Superior temporal gyrus (tissue), 1 donor: ENCODE data around the gene SENP1.

Experiments used
- DNase-seq: peaks from one replicate; pipeline ENCODE4 v3.0.0-alpha.2; 2016; ENCODE audit errors: extremely low spot score

Gene SENP1

DNA sequence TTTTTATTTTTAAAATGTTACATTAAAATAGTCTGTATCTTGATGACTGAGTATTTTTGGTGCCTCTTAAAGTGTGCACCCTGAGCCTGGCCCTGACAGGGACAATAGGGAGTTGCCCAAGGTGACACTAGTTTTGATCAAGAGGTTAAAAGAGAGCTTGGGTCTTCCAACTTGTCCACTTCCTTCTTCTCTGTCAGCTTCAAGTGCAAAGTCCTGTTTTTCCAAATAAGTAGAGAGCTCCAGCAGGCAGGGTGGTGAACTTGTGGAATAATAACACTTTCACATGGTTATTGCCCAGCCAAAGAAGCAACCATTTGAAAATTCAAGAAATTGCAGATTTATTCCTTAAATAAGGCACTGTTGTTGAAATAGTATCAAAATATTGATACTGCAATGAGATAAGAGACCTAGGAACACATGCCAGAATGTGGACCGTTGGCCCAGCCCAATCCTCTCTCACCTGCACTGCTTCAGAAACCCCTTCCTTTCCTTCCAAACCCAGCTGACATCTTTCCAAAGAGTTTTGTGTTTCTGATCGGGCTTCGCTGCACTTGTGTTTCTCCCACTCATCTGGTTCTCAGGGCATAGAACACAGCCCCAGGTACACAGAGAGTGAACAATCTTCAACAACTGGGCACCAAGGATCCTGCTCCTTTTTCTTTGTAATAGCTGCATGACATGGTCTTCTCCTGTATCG is 87.8 kb downstream of the SENP1 start:
- no peak for DNase-seq

DNA sequence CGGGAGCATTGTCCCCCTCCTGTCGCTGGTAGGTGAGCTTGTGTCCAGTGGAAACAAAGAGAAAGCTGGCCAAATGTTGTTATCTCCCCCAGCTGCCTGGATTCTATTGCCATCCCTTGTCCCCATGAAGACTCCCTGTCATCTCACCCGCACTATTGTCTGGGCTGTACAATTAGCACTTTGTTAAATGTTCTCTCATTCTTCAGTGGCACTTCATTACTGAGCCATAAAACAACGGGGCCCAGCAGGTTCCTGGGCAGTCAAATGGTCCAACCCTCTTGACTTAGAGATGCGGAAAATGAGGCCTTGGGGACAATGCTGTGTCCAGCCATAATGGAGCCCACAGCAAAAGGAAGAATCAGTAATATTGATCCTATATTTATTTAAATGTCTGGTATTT is 88.4 kb downstream of the SENP1 start:
- DNase-seq = peak; percentile 81

- no peak for DNase-seq
These were observed 89.4 kb downstream of the SENP1 start for GRCh38 chr12:48016373-48017020.

DNA sequence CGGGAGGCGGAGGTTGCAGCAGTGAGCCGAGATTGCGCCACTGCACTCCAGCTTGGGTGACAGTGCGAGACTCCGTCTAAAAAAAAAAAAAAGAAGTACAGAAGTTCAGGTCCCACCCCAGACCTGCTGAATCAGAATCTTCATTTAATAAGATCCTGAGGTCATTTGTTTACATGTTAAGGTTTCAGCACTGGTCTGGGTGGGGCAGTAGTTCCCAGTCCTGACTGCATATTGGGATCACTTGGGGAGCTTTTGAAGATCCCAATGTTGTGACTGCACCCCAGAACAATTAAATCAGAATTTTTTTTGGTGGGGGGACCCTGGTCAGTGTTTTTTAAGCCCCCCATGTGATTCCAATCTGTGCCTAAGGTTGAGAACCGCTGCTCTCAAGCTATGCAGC is 89.9 kb downstream of the SENP1 start:
- DNase-seq = no peak

DNA sequence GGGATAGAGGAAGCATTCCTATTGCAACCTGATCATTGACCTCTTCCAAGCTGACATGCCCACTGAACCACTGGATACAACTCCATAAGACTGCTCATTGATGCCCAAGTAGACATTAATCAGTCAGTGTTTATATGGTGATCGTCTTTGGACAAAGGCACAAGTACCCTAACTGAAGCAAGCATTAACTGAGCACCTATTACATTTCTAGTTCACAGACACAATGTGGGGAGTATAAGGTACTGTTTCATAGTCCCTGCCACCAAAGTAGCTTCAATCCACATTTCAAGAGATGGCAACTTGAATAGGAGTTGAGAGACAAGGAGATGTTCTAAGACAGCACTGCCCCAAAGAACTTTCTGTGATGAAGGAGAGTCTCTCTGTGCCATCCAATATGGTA is 90.8 kb downstream of the SENP1 start:
- no peak for DNase-seq

DNA sequence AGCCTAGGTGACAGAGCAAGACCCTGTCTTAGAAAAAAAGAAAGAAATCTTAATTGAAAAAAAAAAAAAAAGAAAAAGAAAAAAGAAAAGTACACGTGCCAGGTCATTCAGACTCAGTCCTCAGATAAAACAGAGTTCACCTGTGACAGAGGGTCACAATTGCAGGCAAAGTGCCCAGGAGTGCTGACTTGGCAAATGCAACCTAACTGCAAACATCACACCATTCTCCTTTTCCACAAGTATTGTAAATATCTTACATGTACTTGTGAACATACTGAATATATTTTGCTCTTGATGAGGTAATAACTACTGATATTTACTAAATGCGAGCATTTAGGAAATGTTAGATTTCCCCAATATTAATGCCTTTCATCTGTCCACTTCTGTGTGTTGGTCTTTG is 92.6 kb downstream of the SENP1 start:
- DNase-seq = no peak

DNA sequence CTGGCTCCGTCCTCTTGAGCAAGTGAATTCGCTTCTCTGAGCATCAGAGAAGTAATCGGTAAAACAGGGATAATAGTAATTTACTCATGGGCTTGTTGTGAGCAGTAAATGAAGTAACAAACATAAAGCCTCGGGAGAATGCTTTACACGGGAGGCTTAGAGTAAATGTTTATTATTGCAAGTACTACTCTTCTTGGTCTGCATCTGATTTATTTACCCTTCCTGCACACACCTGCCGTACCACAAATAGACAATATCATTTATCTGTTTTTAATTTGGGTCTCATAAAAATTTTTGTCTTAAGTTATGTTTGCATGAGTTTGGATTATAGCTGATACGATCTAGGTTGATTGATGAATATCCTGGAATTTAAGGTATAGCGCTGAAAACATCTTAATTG is 93.8 kb downstream of the SENP1 start:
- DNase-seq = no peak

GRCh38 chr12:48010366-48010970 is 95.4 kb downstream of the SENP1 start:
- no peak for DNase-seq

GRCh38 chr12:48009471-48009870 is 96.4 kb downstream of the SENP1 start:
- DNase-seq = no peak

DNA sequence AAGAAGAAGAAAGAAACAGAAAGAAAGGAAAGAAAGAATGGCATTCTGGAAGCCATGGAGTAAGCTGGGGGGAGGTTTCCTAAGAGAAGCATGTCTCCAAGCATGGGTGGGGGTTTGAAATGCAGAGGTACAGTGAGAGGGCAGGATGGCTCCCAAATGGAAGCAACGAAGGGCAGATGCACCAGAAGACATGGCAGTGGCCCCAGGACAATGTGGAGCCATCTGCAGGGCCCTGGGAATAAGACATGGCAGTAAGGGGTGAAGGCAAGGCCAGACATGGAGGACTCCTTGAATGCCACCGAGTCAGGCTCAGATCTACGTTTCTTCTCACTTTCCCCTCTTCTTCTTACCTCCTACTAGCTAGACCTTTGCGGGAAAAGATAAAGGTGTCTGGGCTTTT is 96.9 kb downstream of the SENP1 start:
- no peak for DNase-seq

GRCh38 chr12:48008349-48008748 is 97.5 kb downstream of the SENP1 start:
- DNase-seq = no peak

DNA sequence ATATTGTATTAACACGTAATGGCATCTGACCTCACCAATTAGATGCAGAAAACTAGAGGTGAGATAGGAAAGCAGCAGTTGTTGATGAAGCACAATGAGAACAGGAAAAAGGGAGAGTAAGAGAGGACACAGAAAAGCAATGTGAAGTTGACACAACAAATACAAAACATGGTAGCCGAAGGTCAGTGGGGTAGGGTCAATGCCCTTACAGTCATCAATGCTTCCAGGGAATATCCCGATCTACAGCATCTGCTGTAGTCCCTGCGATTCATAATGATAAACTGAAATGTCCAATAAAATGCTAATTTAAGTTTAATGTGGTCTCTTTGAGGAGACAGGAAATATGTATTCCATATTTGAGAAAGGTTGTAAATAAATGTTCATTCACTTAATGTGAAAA is 98.7 kb downstream of the SENP1 start:
- DNase-seq = no peak

- DNase-seq = no peak
These were observed 100.2 kb downstream of the SENP1 start for GRCh38 chr12:48005750-48006021.

GRCh38 chr12:48005001-48005749 is 100.7 kb downstream of the SENP1 start:
- no peak for DNase-seq

DNA sequence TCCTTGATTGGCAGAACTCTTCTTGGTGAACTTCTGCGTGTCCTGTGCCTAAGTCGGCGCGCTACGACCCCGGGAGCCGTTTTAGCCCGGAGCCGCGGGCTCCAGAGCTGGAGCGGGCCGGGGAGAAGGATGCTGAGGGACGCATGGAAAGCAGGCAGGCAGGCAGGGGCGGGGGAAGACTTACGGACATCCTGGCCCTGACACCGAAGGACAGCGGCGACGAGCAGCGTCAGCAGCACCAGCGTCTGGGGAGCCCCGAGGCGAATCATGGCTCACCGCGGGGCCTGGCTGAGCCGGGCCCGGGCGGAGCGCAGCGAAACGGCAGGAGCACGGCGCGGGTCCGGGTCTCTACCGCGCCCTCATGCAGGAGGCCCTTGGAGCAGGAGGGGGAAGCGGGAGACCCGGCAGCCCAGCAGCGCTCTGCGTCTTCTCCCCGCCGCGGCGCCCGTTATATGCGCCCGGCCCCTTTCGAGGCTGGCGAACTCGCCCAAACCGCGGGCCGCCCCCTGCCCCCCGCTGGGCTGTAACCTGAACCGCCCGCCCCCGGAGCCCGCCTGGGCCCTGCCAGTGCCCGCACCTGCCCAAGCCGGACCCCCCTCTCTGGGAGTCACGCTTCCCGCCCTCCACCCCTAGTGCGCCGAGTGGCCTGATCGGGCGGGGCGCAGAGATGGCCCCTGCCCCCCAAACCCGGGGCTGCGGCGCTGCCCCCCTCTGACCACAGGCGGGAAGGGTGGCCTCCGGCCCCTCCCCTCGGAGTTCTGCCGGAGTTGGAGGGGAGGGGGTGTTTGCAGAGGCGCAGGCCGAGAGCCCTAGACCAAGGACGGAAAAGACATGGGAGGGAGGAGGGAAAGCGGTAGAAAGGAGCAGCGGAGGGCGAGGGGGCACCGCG is 101.6 kb downstream of the SENP1 start, which contains the start of gene COL2A1:
Gene COL2A1, minus strand, starts transcription at position 424 of the 889 bp plus-strand sequence. Its CDS starts 155 bp downstream, at position 269.
- no peak for DNase-seq

DNA sequence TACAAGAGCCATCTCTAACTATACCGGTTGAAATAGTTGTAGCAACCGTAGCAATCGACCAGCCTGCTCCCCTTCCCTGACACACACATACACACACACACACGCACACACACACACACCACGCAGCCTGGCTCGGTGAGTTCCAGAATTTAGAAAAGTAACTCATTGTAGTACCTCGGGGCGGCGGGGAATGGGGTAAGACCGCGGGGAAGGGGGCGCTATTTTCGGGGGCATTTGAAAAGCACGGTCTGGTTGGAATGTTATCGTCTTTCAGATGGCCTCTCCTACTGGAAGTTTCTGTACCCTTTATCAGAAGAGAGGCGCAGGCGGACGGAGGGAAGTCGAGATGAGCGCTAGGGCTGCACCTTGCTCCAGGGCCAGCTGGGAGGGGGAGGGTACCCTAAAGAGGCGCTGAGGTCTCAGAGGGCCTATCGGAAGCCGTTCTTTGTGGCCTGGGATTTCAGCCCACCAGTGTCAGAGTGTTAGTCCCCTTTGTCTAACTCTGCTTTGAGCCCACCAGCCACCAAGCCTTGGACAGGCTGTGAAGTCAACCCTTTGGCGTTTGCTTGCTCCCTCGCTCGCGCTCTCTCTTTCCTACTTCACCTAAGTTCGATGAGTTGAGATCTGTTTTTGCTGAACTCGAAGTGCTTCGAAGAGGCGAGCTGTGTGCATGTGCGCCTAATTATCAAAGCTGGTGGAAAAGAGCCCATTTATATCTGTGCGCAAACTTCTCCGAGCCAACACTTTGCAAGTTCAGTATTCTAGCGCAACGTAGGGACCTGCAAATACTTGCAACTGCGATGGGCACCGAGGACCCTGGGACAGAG is 102.4 kb downstream of the SENP1 start:
- DNase-seq = no peak

- no peak for DNase-seq
These were observed 103.1 kb downstream of the SENP1 start for GRCh38 chr12:48002773-48003218.

DNA sequence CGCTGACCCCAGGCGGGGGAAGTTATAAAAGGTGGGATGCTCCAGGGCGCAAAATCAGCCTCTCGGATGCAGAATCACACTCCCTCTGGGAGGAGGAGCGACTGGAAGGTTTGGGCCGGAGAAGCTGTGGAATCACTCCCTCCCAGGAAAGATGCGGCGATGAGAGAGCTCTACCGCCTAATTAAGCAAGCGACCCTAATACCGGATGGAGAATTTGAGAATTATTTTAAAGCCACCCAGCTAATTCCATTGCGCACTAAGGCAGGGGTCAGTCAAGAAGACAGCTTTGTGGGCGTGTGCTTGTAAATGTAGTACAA is 103.5 kb downstream of the SENP1 start:
- no peak for DNase-seq

- DNase-seq = no peak
These were observed 104.1 kb downstream of the SENP1 start for GRCh38 chr12:48001505-48002413.
